DOHH2 (cell line): ENCODE data around the gene PAPOLA.

ENCODE experiments used
- H3F3A ChIP-seq: fragments of 200-600 bp; sonication (generic), shearing (Covaris generic); 2 replicates; pipeline ENCODE4 v1.6.0; 2016; ENCODE audit warnings: antibody characterized with exemption, mild to moderate bottlenecking; ENCODE audit not compliant: control insufficient read depth, insufficient read depth
- H3K27ac ChIP-seq: fragments of 200-600 bp; sonication (generic); 2 replicates; pipeline ENCODE4 v1.5.1; 2014; ENCODE audit warnings: low read depth, mild to moderate bottlenecking, low read length, moderate library complexity
- H3K27me3 ChIP-seq: fragments of 200-600 bp; sonication (generic); 2 replicates; pipeline ENCODE4 v1.6.1; 2014; ENCODE audit warnings: mild to moderate bottlenecking, low read length, mixed read lengths; ENCODE audit not compliant: control insufficient read depth
- H3K36me3 ChIP-seq: fragments of 200-600 bp; sonication (generic); 2 replicates; pipeline ENCODE4 v1.6.1; 2014; ENCODE audit warnings: mild to moderate bottlenecking, low read length, moderate library complexity, mixed read lengths; ENCODE audit not compliant: control insufficient read depth
- H3K4me1 ChIP-seq: fragments of 200-600 bp; sonication (generic); 2 replicates; pipeline ENCODE4 v1.6.1; 2014; ENCODE audit warnings: mild to moderate bottlenecking, low read length, mixed read lengths; ENCODE audit not compliant: control insufficient read depth
- H3K4me2 ChIP-seq: fragments of 200-600 bp; sonication (generic); 2 replicates; pipeline ENCODE4 v1.6.0; 2014; ENCODE audit warnings: mild to moderate bottlenecking, low read length, moderate library complexity
- H3K4me3 ChIP-seq: fragments of 200-600 bp; sonication (generic); 2 replicates; pipeline ENCODE4 v1.5.1; 2014; ENCODE audit warnings: mild to moderate bottlenecking, low read length, mixed read lengths
- H3K79me2 ChIP-seq: fragments of 200-600 bp; sonication (generic); 2 replicates; pipeline ENCODE4 v1.6.1; 2014; ENCODE audit warnings: mild to moderate bottlenecking, low read length, mixed read lengths; ENCODE audit not compliant: control insufficient read depth
- H3K9me2 ChIP-seq: fragments of 200-600 bp; sonication (generic); replicated peaks from 2 replicates; pipeline ENCODE4 v1.6.1; 2014; ENCODE audit warnings: mild to moderate bottlenecking, low read length, mixed read lengths; ENCODE audit not compliant: control insufficient read depth
- H3K9me3 ChIP-seq: fragments of 200-600 bp; sonication (generic); 2 replicates; pipeline ENCODE4 v1.6.1; 2014; ENCODE audit warnings: antibody characterized with exemption, low read length, mixed read lengths; ENCODE audit not compliant: control insufficient read depth, insufficient read depth
- H4K20me1 ChIP-seq: fragments of 200-600 bp; sonication (generic); 2 replicates; pipeline ENCODE4 v1.6.0; 2014; ENCODE audit warnings: low read depth, mild to moderate bottlenecking, antibody characterized with exemption, low read length, moderate library complexity; ENCODE audit not compliant: control insufficient read depth, insufficient read depth
- CTCF ChIP-seq: fragments of 200-600 bp; sonication (generic); IDR thresholded peaks from one replicate; pipeline ENCODE4 v1.5.1; 2014; ENCODE audit warnings: antibody characterized with exemption, mild to moderate bottlenecking, low read depth, low read length; ENCODE audit not compliant: poor library complexity, severe bottlenecking
- EZH2phosphoT487 ChIP-seq: fragments of 200-600 bp; sonication (generic); IDR thresholded peaks from 2 replicates; pipeline ENCODE4 v1.6.1; 2017; ENCODE audit warnings: borderline replicate concordance, mild to moderate bottlenecking, antibody characterized with exemption, low read length, moderate library complexity, mixed read lengths

The PAPOLA gene

DNA sequence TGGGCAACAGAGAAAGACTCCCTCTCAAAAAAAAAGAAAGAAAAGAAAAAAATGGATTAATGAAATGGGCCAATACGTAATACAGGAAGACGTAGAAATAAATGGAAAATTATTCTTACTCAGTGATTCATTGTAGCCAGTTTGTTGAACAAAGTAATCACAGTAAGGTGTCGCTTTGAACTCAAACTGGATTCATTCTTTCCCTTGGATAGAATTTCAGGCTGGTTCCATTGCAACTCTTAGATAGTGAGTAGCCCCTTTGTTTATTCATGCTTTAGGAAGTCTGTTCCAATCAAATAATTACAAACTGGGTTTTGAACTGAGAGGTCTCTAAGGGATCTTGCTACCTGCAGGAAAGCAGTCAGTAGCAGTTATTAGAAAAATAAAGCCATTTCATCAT lies 42.3 kb upstream of the PAPOLA start:
- TF ChIP-seq CTCF (no peak), EZH2phosphoT487 (no peak)
- Histone ChIP-seq H4K20me1 (no peaks in the 10 kb centered on the region), H3F3A (no peaks in the 10 kb centered on the region), H3K4me3 (no peak overlapping the region), H3K9me3 (no peaks in the 10 kb centered on the region), H3K79me2 (no peaks in the 10 kb centered on the region), H3K36me3 (no peaks in the 10 kb centered on the region), H3K27me3 (0 out of 2 replicates have a peak, but pooled peaks cover 3% of the 10 kb centered on the region), H3K9me2 (no peaks in the 10 kb centered on the region), H3K4me1 (peaks cover 6% of the 10 kb centered on the region), H3K4me2 (no peak overlapping the region), H3K27ac (no peak overlapping the region)

- Histone ChIP-seq H3K4me3 (no peak overlapping the region), H3K27ac (no peak overlapping the region), H3K9me3 (no peaks in the 10 kb centered on the region), H3K27me3 (no peaks in the 10 kb centered on the region), H3K36me3 (no peaks in the 10 kb centered on the region), H4K20me1 (no peaks in the 10 kb centered on the region), H3K79me2 (no peaks in the 10 kb centered on the region), H3K9me2 (no peaks in the 10 kb centered on the region), H3K4me1 (peaks cover 6% of the 10 kb centered on the region), H3F3A (no peaks in the 10 kb centered on the region), H3K4me2 (peak overlapping the region; percentile 8; the same call in 1 of the 2 replicates)
- TF ChIP-seq CTCF (no peak), EZH2phosphoT487 (no peak)
Measured at GRCh38 chr14:96461950-96462798, 40.0 kb upstream of the PAPOLA start.

- H3K4me3 ChIP-seq = no peak overlapping the region
- H3K27ac ChIP-seq = no peak overlapping the region
- no peaks in the 10 kb centered on the region for H3K36me3 ChIP-seq
- TF ChIP-seq EZH2phosphoT487 (no peak), CTCF (no peak)
- no peaks in the 10 kb centered on the region for H3F3A ChIP-seq
- H3K9me2 ChIP-seq = no peaks in the 10 kb centered on the region
- H3K4me2 ChIP-seq = no peak overlapping the region
- H4K20me1 ChIP-seq = no peaks in the 10 kb centered on the region
- no peaks in the 10 kb centered on the region for H3K9me3 ChIP-seq
- peaks cover 6% of the 10 kb centered on the region for H3K4me1 ChIP-seq
- no peaks in the 10 kb centered on the region for H3K79me2 ChIP-seq
- H3K27me3 ChIP-seq = no peaks in the 10 kb centered on the region
Measured at GRCh38 chr14:96464136-96464535, 38.0 kb upstream of the PAPOLA start.
